PFSK-1 (cell line): ENCODE measurements around the gene CTNNA3.

Experiments
- FOXP2 ChIP-seq: optimal IDR thresholded peaks from 2 replicates; pipeline ENCODE3; 2011; ENCODE audit warnings: borderline replicate concordance, control low read depth, inconsistent platforms; ENCODE audit not compliant: insufficient read depth; ENCODE audit errors: extremely low read length, extremely low read depth
- POLR2AphosphoS5 ChIP-seq: IDR thresholded peaks from 2 replicates; pipeline ENCODE4 v1.6.1; 2012; ENCODE audit warnings: low read depth, mild to moderate bottlenecking, control low read depth, low read length, moderate library complexity
- SIN3A ChIP-seq: IDR thresholded peaks from 2 replicates; pipeline ENCODE4 v1.6.1; 2012; ENCODE audit warnings: mild to moderate bottlenecking, low read length, moderate library complexity, borderline replicate concordance; ENCODE audit not compliant: insufficient read depth
- TAF1 ChIP-seq: IDR thresholded peaks from 2 replicates; pipeline ENCODE4 v1.6.1; 2012; ENCODE audit warnings: low read length, control low read depth, borderline replicate concordance; ENCODE audit not compliant: insufficient read depth
- TF ChIP-seq, protein P1 (sequence below), 2 experiments: IDR thresholded peaks; 2 replicates each; pipeline versions ENCODE4 v1.6.1 to v1.8.0; 2011 to 2012; ENCODE audit warnings: low read depth in 2 of 2, low read length in 2 of 2, control low read depth in 1 of 2, inconsistent platforms in 1 of 2, mild to moderate bottlenecking in 1 of 2, moderate library complexity in 1 of 2; ENCODE audit not compliant: insufficient read depth in 1 of 2

CTNNA3 gene

DNA sequence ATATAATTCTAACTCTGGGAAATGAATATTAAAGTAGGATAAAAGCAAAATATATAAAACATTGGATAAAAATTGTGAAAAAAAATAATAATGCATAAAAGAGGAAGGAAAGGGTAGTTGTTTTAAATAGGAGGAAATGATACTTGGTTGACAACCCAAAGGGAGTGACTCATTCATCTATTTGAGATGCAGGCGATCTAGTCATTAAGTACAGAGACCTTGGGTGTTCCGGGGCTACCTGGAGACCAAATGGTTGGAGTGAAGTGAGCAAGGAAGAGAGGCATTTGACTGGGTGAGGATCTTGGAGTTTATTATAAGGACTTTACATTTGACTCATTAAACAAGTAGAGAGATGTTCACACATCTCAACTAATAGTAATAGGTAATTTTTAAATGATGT lies 659.2 kb downstream of the CTNNA3 start:
- TF ChIP-seq SIN3A, result no peak
- TF ChIP-seq, protein P1, sequence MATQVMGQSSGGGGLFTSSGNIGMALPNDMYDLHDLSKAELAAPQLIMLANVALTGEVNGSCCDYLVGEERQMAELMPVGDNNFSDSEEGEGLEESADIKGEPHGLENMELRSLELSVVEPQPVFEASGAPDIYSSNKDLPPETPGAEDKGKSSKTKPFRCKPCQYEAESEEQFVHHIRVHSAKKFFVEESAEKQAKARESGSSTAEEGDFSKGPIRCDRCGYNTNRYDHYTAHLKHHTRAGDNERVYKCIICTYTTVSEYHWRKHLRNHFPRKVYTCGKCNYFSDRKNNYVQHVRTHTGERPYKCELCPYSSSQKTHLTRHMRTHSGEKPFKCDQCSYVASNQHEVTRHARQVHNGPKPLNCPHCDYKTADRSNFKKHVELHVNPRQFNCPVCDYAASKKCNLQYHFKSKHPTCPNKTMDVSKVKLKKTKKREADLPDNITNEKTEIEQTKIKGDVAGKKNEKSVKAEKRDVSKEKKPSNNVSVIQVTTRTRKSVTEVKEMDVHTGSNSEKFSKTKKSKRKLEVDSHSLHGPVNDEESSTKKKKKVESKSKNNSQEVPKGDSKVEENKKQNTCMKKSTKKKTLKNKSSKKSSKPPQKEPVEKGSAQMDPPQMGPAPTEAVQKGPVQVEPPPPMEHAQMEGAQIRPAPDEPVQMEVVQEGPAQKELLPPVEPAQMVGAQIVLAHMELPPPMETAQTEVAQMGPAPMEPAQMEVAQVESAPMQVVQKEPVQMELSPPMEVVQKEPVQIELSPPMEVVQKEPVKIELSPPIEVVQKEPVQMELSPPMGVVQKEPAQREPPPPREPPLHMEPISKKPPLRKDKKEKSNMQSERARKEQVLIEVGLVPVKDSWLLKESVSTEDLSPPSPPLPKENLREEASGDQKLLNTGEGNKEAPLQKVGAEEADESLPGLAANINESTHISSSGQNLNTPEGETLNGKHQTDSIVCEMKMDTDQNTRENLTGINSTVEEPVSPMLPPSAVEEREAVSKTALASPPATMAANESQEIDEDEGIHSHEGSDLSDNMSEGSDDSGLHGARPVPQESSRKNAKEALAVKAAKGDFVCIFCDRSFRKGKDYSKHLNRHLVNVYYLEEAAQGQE (IDR thresholded peaks at IDR 0.05; ENCODE audit: insufficient read depth in 1 of 2, low read depth in 2 of 2, low read length in 2 of 2), result no peak
- TF ChIP-seq FOXP2, result no peak
- TF ChIP-seq TAF1, result no peak
- TF ChIP-seq POLR2AphosphoS5, result no peak

DNA sequence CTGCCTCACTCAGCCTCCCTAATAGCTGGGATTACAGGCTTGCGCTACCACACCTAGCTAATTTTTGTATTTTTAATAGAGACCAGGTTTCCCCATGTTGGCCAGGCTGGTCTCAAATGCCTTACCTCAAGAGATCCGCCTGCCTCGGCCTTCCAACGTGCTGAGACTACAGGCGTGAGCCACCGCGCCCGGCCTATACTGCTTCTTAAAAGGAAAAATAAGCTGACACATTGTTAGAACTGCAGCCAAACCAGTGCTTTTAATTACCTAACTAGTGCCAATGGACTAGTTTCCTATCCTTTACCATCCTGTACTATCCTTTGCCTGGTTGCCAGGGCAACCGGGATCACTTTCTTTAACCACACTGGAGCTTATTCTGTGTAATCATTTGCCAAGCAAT lies 662.1 kb downstream of the CTNNA3 start:
- TF ChIP-seq POLR2AphosphoS5 (no peak), TAF1 (no peak), FOXP2 (no peak), SIN3A (no peak)
- TF ChIP-seq, protein P1 (IDR thresholded peaks at IDR 0.05; ENCODE audit: insufficient read depth in 1 of 2, low read depth in 2 of 2, low read length in 2 of 2), result no peak

DNA sequence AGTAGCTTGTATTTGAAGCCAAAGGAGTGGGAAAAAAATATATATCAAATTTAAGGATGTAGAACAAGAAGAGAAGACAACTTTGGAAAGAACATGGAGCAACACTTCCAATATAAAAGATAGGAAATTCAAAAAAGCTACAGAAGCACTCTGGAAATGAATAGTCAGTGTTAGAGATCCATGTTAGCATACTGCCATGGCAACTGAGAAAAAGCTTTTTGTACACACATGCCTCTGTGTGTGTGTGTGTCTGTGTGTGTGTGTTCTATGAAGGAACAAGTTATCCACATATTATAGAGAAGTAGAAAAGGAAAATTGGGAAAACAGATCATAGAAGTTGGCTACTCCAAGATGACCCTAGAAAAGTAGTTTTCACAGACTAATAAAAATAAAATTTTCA lies 673.9 kb downstream of the CTNNA3 start:
- TF ChIP-seq FOXP2, result no peak
- no peak for TF ChIP-seq SIN3A
- no peak for TF ChIP-seq POLR2AphosphoS5
- TF ChIP-seq TAF1, result no peak
- TF ChIP-seq, protein P1 (IDR thresholded peaks at IDR 0.05; ENCODE audit: insufficient read depth in 1 of 2, low read depth in 2 of 2, low read length in 2 of 2), result no peak

DNA sequence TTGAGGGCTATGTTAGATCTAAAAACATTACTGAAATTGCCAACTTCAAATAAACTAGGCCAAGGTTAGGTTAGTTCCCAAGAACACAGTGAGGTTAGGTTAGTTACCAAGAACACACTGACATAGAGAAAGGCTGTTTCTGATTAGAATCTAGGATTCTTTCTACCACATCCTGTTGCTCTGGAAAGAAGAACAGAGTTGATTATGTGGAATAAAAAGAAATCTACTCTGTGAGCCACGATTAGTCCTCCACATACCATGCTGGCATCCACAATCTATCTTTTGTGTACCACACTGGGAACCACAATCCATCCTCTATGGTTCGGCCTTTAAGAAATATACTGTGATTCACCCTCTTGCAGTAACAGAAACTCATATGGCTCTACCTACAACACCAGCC lies 678.8 kb downstream of the CTNNA3 start:
- TF ChIP-seq SIN3A (no peak), POLR2AphosphoS5 (no peak), TAF1 (no peak), FOXP2 (no peak)
- TF ChIP-seq, protein P1 (IDR thresholded peaks at IDR 0.05; ENCODE audit: insufficient read depth in 1 of 2, low read depth in 2 of 2, low read length in 2 of 2), result no peak

DNA sequence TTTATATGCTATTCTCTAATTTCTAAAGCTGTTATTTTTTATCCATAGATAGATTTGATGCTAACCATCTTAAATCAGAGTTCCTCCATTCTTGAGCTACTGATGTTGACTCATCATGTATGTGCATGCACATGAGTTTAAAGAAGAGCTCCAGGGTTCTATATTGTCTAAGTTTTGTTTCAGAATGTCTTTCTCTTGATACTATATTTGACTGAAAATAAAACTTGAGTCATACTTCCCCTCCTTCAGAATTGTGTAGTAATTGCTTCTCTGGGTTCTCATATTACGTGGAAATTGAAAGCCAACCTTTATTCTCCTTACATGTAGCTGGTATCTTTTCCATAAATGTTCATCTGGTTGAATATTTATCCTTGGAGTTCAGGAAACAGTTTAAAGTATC lies 680.8 kb downstream of the CTNNA3 start:
- TF ChIP-seq TAF1 (no peak), SIN3A (no peak), POLR2AphosphoS5 (no peak), FOXP2 (no peak)
- TF ChIP-seq, protein P1 (IDR thresholded peaks at IDR 0.05; ENCODE audit: insufficient read depth in 1 of 2, low read depth in 2 of 2, low read length in 2 of 2), result no peak
